ENCODE data around the gene PI16. TPM values are rescaled to one million over a fixed set of nuclear protein-coding genes. Genes with fewer than 3 reads are reported as not detected.

Gene PI16
- total and polyA plus RNA-seq, 2 experiments from 2014 or later, result 0.50 TPM; not detected in 1

GRCh38 chr6:36914227-36914794 is 40.2 kb upstream of the PI16 start (continued):
- TF ChIP-seq ZNF462 (CRISPR knock-in tag; IDR thresholded peaks at IDR 0.05), result 0 out of 2 replicates have a peak, but pooled peaks have one; percentile 10
- no peak for TF ChIP-seq REST (IDR thresholded peaks at IDR 0.05; ENCODE audit: unreplicated experiment)
- no peak for TF ChIP-seq JUNB (IDR thresholded peaks at IDR 0.05; ENCODE audit: unreplicated experiment)

- Histone ChIP-seq H3K79me2 (replicated peaks; ENCODE audit: insufficient read depth) (no peaks in the 10 kb centered on the region), H3K4me2 (no peak overlapping the region), H3K4me1 (ENCODE audit: insufficient read depth) (no peaks in the 10 kb centered on the region), H3F3A (replicated peaks; ENCODE audit: low read depth) (no peaks in the 10 kb centered on the region), H3K27me3 (ENCODE audit: insufficient read depth) (no peaks in the 10 kb centered on the region), H3K9me2 (ENCODE audit: insufficient read depth) (no peaks in the 10 kb centered on the region), H3K27ac (ENCODE audit: low read depth) (no peak overlapping the region), H3K4me3 (no peak overlapping the region), H2AFZ (no peak overlapping the region), H4K20me1 (replicated peaks; ENCODE audit: insufficient read depth) (0 out of 2 replicates have a peak, but pooled peaks cover 5% of the 10 kb centered on the region), H3K36me3 (ENCODE audit: insufficient read depth) (no peaks in the 10 kb centered on the region)
- peaks cover 8% of the 10 kb centered on the region for H3K4me1 Mint-ChIP-seq
- no peaks in the 10 kb centered on the region for H3K36me3 Mint-ChIP-seq (ENCODE audit: low read depth)
- H3K9me3 Mint-ChIP-seq, result no peaks in the 10 kb centered on the region
- peaks cover 12% of the 10 kb centered on the region for H3K27me3 Mint-ChIP-seq (ENCODE audit: insufficient read depth, low read depth, poor library complexity)
- DNase-seq (ENCODE audit: low spot score) (no peak), ATAC-seq (no peak)
- H3K4me3 Mint-ChIP-seq, result no peak overlapping the region
- H3K27ac Mint-ChIP-seq, result no peak overlapping the region
- no peak for TF ChIP-seq STAT1 (IDR thresholded peaks at IDR 0.05; ENCODE audit: unreplicated experiment)
- TF ChIP-seq EZH2phosphoT487 (IDR thresholded peaks at IDR 0.05; ENCODE audit: unreplicated experiment), result no peak
- no peak for TF ChIP-seq NANOG (IDR thresholded peaks at IDR 0.05; ENCODE audit: borderline replicate concordance)
- TF ChIP-seq EZH2 (IDR thresholded peaks at IDR 0.05; ENCODE audit: low read depth, unreplicated experiment), result no peak
- TF ChIP-seq CREB1 (CRISPR knock-in tag; IDR thresholded peaks at IDR 0.05; ENCODE audit: low read depth), result no peak
- no peak for TF ChIP-seq ZNF114 (CRISPR knock-in tag; IDR thresholded peaks at IDR 0.05)
- no peak for TF ChIP-seq REST (IDR thresholded peaks at IDR 0.05; ENCODE audit: unreplicated experiment)
Observed at GRCh38 chr6:36915599-36915998, 38.9 kb upstream of the PI16 start.

All from GM23338 (cell line).